AG04449 (cell line): ENCODE results near the gene UGT2A1.
A peak's percentile ranks its signal among the peaks of the same experiment; 100 is the strongest.

Experiments used
- CTCF ChIA-PET: fragments of 350-600 bp; formaldehyde crosslinking; extraction: SDS; loops from one replicate; lab custom pipeline; 2021; ENCODE audit warnings: antibody characterized with exemption; lab: Yijun Ruan, JAX
- POLR2A ChIA-PET: fragments of 400-600, 350-600 bp; formaldehyde crosslinking; extraction: SDS; loops from one replicate; lab custom pipeline; 2020; ENCODE audit warnings: antibody characterized with exemption, inconsistent platforms; lab: Yijun Ruan, JAX
- DNase-seq: peaks from one replicate; pipeline ENCODE4 v3.0.0-alpha.2; 2010; ENCODE audit warnings: low read depth, low spot score
- H3K4me3 ChIP-seq: 2 replicates; pipeline ENCODE4 v1.5.1; 2011; ENCODE audit warnings: low read depth, mild to moderate bottlenecking, control low read depth, low read length
- TF ChIP-seq, protein P1 (sequence below): IDR thresholded peaks from one replicate; pipeline ENCODE4 v1.5.1; 2011; ENCODE audit warnings: mild to moderate bottlenecking, moderate library complexity, low read length, control low read depth, inconsistent platforms; ENCODE audit not compliant: insufficient read depth; ENCODE audit errors: missing control alignments

Gene UGT2A1

DNA sequence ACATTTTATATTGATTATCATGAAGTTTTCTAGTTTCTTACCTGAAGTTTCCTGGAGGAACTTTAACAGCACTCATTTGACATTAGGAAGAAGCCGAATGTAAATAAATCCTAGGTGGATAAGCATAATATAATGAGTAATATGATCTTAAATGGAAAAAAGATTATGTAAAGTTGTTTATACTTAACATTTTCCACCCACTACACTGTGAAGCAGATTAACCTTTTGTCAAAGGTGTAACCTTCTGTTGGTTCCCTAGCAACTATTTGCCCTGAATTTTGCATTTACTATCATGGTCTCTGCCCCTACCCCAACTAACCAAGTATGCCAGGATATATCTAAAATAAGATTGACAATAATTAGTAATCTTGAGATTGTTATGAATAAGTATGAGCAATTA, at the start of gene UGT2A1:
UGT2A1 (minus strand) TSS at position 101 of the 400 bp plus-strand sequence. CDS start 5,603 bp downstream, outside the sequence.
- ChIA-PET POLR2A (no interaction called here), CTCF (no interaction called here)
- DNase-seq, result no peak
- H3K4me3 ChIP-seq, result no peak within 1 kb of the TSS
- TF ChIP-seq, protein P1, sequence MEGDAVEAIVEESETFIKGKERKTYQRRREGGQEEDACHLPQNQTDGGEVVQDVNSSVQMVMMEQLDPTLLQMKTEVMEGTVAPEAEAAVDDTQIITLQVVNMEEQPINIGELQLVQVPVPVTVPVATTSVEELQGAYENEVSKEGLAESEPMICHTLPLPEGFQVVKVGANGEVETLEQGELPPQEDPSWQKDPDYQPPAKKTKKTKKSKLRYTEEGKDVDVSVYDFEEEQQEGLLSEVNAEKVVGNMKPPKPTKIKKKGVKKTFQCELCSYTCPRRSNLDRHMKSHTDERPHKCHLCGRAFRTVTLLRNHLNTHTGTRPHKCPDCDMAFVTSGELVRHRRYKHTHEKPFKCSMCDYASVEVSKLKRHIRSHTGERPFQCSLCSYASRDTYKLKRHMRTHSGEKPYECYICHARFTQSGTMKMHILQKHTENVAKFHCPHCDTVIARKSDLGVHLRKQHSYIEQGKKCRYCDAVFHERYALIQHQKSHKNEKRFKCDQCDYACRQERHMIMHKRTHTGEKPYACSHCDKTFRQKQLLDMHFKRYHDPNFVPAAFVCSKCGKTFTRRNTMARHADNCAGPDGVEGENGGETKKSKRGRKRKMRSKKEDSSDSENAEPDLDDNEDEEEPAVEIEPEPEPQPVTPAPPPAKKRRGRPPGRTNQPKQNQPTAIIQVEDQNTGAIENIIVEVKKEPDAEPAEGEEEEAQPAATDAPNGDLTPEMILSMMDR, result no peak

DNA sequence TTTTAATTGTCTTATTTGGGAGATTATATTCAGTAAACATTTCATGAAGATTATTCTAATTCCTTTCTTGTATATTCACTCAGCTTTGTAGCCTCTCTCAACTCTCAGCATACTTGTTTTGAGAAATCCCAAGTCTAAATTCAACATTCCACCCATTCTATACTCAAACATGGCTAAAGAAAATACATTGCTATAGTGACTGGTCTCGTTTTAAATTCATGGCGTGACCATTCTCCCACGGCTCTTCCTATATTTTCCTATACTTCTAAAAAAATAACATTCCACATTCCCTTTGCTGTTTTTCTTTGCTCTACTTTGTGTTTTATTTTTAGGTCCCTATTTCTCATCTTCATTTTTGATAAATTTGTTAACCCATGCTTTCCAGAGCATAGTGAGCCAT, 49.2 kb upstream of the UGT2A1 start:
- no peak overlapping the region for H3K4me3 ChIP-seq
- TF ChIP-seq, protein P1, result no peak
- CTCF ChIA-PET, result no interaction called here
- POLR2A ChIA-PET, result no interaction called here
- no peak for DNase-seq

DNA sequence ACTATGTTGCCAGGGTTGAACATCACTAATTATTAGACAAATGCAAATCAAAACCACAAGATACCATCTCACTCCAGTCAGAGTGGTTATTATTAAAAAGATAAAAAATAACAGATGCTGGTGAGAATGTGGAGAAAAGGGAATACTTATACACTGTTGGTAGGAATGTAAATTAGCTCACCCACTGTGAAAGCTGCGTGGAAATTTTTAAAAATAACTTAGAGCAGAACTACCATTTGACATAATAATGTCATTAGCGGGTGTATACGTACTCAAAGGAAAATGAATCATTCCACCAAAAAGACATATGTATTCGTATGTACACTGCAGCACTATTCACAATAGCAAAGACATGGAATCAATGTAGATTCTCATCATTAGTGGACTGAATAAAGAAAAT, 48.6 kb upstream of the UGT2A1 start:
- TF ChIP-seq, protein P1, result no peak
- CTCF ChIA-PET, result no interaction called here
- DNase-seq, result no peak
- POLR2A ChIA-PET, result no interaction called here
- H3K4me3 ChIP-seq, result no peak overlapping the region

DNA sequence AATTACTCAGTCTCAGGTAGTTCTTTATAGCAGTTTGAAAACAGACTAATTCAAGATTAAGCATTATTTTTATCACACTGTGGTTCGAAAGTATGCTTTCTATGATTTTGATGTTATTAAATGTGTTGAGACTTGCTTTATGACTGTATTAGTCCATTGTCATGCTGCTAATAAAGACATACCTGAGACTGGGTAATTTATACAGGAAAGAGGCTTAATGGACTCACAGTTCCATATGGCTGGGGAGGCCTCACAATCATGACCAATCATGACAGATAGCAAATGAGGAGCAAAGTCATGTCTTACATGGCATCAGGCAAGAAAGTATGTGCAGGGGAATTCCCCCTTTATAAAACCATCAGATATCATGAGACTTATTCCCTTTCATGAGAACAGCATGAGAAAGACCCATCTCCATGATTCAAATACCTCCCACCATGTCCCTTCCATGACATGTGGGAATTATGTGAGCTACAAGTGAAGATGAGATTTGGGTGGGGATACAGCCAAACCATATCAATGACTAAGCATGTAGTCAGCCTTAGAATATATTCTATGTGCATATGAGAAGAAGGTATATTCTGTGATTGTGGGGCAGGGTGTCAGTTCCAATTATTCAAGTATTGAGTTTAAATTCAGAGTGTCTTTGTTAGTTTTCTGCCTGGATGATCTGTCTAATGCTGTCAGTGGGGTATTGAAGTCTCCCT, 44.6 kb upstream of the UGT2A1 start:
- POLR2A ChIA-PET, result no interaction called here
- CTCF ChIA-PET, result no interaction called here

DNA sequence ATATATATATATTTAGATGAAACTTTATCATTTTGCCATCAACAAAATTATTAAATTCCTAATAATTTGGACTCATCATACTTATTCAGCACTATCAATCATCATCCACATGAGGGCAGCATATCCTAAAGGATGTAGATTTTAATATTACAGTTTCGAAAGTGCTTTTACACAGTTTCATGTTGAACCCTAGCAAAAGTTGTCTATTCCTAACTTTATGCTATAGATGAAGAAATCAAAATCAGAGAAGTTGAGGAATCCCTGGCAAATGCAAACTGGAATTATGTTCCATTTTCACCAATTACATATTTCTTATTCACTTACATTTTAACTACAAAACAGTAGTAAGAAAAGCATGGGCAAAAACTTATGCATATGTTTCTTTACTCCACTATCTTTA, 36.6 kb upstream of the UGT2A1 start:
- no peak for DNase-seq
- CTCF ChIA-PET, result interaction anchor here (0.8 to 2.1 kb wide), 9 partner anchors 17 to 196 kb away, joined by 3 to 49 read pairs (median 4); no protein-coding TSS in a partner anchor
- POLR2A ChIA-PET, result no interaction called here
- H3K4me3 ChIP-seq, result no peak overlapping the region
- TF ChIP-seq, protein P1, result peak; percentile 28

More for the DNA sequence above, 44.6 kb upstream of the UGT2A1 start:
- TF ChIP-seq, protein P1, result no peak
- no peak overlapping the region for H3K4me3 ChIP-seq
- DNase-seq, result no peak

DNA sequence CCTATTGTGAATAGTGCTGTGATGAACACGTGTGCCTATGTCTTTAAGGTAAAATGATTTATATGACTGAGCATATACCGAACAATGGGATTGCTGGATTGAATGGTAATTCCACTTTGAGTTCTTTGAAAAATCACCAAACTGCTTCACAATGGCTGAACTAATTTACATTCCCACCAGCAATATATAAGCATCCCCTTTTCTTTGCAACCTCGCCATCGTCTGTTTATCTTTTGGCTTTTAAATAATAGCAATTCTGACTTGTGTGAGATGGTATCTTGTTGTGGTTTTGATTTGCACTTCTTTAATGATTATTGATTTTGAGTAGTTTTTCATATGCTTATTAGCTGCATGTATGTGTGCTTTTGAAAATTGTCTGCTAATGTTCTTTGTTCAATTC, 31.8 kb upstream of the UGT2A1 start:
- ChIA-PET CTCF (interaction anchor here (1.4 kb wide), 1 partner anchor 196 kb away, joined by 9 read pairs; no protein-coding TSS in a partner anchor), POLR2A (no interaction called here)
- H3K4me3 ChIP-seq, result no peak overlapping the region
- no peak for DNase-seq
- TF ChIP-seq, protein P1, result no peak
